ENCODE data around the gene RECQL5. TPM values are rescaled to one million over a fixed set of nuclear protein-coding genes. Genes with fewer than 3 reads are reported as not detected.

Gene RECQL5
- total and polyA plus RNA-seq, 2 of the 8 experiments (the other 6 are each of a cell fraction or from before 2014, with no cell fraction given), result 15.1 to 41.1 TPM

DNA sequence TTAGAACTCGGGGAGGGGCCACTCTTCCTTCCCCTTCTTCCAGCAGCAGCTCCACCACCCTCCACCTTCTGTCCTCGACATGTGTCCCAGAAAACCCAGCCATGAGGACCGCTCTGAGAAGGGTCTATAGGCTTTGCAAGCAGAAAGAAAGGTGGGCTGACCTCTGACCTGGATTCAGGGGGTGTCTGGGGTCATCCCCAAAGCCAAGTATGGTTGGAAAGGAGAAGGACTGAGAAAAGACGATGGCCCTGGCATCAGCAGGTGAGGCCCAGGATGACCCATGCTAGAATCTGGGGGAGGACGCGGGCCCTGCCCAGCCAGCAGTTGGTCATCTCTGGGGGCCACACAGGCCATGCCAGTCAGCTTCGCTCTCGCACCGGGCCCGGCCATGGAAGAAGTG, 39.9 kb downstream of the RECQL5 start (continued):
- no peak for TF ChIP-seq SIN3A (conservative IDR thresholded peaks at IDR 0.05 in 1 of 2, IDR thresholded peaks at IDR 0.05 in 1 of 2; ENCODE audit: low read depth in 1 of 2, low read length in 2 of 2)
- no peak for TF ChIP-seq EGR1 (IDR thresholded peaks at IDR 0.05; ENCODE audit: borderline replicate concordance, low read depth, low read length)
- TF ChIP-seq CBX5 (IDR thresholded peaks at IDR 0.05; ENCODE audit: low read depth, low read length), result no peak
- no peak for TF ChIP-seq BRCA1 (IDR thresholded peaks at IDR 0.05; ENCODE audit: low read depth, low read length)
- no peak for TF ChIP-seq USF2 (IDR thresholded peaks at IDR 0.05; ENCODE audit: low read length)
- TF ChIP-seq, protein P1, sequence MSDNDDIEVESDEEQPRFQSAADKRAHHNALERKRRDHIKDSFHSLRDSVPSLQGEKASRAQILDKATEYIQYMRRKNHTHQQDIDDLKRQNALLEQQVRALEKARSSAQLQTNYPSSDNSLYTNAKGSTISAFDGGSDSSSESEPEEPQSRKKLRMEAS (IDR thresholded peaks at IDR 0.05), result no peak

All from H1 (cell line).